ENCODE measurements around the gene PI4K2B.
"Not testable (repeated sequence)": the region's sequence is repeated elsewhere in the genome, so short reads cannot be mapped to it uniquely, and the experiment has no call there.

The PI4K2B gene

DNA sequence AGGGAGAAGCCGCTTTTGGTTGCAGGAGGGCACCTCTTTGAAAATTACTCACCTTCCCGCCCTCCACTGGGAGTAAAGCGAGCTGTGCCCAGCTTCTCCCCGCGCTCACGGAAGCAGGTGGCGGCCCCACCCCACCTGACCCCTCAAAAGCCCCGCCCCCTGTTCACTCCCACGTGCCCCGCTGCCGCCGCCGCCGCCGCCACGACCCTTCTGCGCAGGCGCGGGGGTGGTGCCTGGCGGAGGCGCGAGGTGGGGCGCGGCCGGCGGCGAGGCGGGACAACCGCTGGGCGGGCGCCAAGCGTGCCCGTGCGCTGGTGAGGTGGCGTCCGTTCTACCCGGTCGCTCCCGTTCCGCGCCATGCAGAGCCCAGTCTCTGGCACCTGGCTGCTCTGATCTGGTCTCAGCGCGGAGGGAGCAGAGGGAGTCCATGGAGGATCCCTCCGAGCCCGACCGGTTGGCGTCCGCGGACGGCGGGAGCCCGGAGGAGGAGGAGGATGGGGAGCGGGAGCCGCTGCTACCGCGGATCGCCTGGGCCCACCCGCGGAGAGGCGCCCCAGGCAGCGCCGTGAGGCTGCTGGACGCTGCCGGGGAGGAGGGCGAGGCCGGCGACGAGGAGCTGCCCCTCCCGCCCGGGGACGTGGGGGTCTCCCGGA lies at the start of gene PI4K2B:
Gene PI4K2B (plus strand): TSS at position 297 of the 653 bp plus-strand sequence. CDS start 131 bp downstream, at position 428.
- DNase-seq (ENCODE audit: low read depth) = peak; percentile 92

DNA sequence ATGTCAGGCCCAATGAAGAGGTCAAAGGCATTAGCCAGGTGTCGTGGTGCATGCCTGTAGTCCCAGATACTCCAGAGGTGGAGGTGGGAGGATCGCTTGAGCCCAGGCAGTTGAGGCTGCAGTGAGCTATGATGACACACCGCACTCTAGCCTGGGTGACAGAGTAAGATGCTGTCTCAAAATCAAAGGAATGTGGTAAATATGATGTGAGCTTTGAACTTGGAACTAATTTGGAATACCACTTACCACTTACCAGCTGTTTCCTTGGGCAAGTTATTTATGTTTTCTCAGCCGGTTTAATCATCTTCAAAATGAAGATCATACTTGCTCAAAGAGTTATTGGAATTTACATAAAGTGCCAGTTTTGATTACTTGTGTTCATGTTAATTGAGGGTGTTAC lies 49.8 kb upstream of the PI4K2B start:
- DNase-seq (ENCODE audit: low read depth) = no peak

DNA sequence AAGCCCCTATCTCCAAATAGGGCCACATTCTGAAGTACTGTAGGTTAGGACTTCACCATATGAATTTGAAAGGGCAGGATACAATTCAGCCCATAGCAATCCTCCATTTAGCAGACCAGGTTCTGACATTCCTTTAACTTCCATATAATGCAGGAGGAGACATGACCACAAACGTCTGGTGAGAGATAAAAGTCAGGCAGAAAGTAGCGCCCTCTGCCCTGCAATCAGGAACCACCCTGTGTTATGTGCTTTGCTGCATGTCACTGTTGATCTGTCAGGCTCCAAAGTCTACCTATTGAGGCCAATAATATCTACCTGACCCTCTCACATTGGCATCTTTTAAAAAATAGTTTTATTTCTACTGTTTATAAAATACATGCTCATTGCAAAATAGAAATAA lies 43.4 kb upstream of the PI4K2B start:
- no peak for DNase-seq (ENCODE audit: low read depth)

GRCh38 chr4:25198713-25199112 lies 35.1 kb upstream of the PI4K2B start:
- DNase-seq (ENCODE audit: low read depth) = no peak

DNA sequence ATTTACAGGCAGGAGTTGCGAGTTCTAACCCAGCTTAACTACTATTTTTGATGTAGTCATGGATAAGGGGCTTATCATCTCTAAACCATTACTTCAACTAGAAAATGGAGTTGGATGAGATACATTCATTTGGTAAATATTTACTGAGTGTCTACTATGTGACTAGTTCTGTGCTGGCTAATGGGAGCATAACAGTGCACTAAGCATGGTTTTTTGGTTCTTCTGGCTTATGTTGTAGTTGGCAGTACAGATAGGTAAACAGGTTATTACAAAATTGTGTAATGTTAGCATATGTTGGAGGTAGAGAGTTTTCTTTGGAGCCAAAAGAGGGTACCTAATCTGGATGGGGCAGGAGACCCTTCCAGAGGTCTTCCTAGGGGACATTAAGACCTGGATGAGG lies 25.8 kb upstream of the PI4K2B start:
- DNase-seq (ENCODE audit: low read depth) = no peak

DNA sequence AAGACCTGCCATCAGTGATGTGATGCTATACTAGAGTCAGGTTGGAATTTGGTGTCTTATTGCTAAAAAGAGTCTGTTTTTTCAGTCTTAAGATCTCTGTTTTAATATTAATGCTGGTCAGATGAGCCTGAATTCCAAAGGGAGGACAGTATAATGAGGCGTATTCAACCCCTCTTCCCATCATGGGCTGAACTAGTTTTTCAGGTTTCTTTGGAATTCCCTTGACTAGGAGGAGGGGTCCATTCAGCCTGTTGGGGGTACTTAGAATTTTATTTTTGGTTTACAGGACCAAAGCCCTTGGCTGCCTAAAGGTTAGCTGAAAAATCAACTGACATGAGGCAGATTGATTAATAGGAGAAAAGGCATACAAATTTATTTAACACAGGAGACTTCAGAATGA lies 24.1 kb upstream of the PI4K2B start:
- DNase-seq (ENCODE audit: low read depth) = no peak

- no peak for DNase-seq (ENCODE audit: low read depth)
These were observed 22.1 kb upstream of the PI4K2B start for GRCh38 chr4:25211721-25212120.

DNA sequence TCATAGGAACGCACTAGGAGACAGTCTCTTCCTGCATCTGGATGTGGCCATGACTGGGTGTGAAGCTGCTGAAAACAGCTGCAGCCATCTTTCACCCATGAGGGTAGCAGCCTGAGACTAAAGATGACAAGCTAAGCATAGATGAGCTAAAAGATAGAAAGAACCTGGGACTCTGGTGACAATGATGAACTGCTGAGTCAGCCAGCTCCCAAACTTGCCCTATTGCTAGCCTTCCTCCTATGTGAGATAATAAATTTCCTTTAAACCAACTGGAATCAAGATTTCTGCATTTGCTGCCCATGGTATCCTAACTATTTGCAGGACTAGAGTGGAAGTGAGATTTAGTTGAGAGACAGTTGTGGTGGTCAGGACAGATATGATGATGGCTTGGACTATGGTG lies 21.0 kb upstream of the PI4K2B start:
- DNase-seq (ENCODE audit: low read depth) = no peak

DNA sequence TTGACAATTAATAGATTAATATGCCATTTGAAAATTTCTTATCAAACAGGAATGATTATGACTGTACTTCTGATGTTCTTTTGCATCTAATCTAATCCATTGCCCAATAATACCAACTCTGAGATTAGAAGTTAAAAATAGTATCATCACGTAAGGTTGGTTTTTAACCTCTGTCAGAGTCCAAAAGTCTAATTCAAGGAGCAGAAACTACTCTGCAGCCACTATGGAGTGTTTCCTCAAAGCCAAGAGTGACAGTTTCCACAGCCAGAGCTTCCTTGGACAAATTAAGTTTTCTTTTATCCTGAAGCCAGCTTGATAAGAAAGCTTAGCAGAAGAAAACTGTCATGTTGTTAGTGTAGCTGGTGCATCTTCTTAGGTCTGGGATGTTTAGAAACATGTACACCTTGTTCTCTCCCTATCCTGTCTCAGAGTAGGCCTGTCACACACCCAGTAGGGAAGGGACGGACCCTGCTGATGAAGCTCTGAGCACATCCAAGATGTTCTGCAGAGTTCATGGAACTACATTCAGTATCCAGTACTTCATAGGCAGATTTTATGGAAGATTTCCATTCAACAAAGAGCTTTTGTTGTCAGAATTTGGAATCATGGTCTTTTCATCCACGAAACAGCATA lies 20.4 kb upstream of the PI4K2B start:
- no peak for DNase-seq (ENCODE audit: low read depth)

- DNase-seq (ENCODE audit: low read depth) = not testable (repeated sequence)
These were observed 19.1 kb upstream of the PI4K2B start for GRCh38 chr4:25214750-25215149.

DNA sequence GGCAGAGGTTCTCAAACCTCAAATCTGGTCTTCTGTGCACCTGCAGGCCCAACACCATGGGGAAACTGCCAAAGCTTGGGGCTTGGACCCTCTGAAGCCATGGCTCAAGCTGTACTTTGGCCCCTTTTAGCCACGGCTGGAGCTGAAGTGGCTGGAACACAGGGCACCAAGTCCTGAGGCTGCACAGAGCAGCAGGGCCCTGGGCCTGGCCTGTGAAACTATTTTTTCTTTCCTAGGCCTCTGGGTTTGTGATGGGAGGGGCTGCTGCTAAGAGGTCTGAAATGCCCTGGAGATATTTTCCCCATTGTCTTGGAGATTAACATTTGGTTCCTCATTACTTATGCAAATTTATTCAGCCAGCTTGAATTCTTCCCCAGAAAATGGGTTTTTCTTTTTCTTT lies 18.3 kb upstream of the PI4K2B start:
- no peak for DNase-seq (ENCODE audit: low read depth)

DNA sequence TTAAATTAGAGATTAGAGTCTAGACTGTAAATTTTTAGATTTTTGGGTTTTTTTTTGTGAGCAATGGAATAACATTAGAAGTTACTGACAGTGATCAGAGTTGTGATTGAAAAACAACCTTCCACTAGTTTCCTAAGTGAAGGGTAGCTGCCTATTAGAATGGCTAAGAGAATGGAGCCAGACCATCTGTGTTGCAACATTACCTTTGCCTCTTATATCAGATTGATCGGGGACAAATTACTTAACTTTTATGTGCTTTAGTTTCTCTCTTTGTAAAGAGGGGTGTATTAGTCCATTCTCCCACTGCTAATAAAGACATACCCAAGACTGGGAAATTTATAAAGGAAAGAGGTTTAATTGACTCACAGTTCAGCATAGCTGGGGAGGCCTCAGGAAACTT lies 12.5 kb upstream of the PI4K2B start:
- DNase-seq (ENCODE audit: low read depth) = no peak

GRCh38 chr4:25223802-25224375 lies 9.9 kb upstream of the PI4K2B start:
- no peak for DNase-seq (ENCODE audit: low read depth)

DNA sequence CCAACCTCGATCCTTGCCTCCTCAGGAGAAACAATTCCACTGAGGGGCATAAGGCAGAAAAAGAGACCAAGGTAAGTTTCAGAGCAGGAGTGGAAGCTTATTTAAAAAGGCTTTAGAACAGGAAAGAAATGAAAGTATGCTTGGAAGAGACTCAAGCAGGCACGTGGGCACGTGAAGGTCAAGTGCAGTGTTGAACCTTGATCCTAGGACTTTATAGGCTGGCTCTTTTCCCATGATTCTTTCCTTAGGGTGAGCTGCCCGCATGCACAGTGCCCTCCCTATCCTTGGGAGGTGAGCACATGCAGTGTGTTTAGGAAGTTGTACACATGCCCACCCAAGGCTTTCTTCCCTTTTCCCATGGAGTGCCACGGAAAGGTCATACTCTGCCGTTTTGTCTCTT lies 4.0 kb upstream of the PI4K2B start:
- DNase-seq (ENCODE audit: low read depth) = no peak

DNA sequence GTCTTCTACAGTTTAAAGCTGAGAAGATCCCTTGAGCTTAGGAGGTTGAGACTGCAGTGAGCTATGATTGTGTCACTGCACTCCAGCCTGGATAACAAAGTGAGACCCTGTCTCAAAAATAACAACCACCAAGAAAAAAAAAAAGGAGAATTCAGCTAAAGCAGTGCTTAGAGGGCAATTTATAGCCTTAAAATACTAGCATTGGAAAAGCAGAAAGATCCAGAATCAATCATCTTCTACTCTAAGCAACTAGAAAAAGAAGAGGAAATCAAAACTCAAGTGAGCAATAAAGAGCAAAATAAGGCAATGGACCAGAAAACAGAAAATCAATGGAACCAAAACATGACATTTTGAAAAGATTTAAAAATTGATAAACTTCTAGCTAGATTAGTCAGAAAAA lies 639 bp upstream of the PI4K2B start:
- no peak for DNase-seq (ENCODE audit: low read depth)

DNA sequence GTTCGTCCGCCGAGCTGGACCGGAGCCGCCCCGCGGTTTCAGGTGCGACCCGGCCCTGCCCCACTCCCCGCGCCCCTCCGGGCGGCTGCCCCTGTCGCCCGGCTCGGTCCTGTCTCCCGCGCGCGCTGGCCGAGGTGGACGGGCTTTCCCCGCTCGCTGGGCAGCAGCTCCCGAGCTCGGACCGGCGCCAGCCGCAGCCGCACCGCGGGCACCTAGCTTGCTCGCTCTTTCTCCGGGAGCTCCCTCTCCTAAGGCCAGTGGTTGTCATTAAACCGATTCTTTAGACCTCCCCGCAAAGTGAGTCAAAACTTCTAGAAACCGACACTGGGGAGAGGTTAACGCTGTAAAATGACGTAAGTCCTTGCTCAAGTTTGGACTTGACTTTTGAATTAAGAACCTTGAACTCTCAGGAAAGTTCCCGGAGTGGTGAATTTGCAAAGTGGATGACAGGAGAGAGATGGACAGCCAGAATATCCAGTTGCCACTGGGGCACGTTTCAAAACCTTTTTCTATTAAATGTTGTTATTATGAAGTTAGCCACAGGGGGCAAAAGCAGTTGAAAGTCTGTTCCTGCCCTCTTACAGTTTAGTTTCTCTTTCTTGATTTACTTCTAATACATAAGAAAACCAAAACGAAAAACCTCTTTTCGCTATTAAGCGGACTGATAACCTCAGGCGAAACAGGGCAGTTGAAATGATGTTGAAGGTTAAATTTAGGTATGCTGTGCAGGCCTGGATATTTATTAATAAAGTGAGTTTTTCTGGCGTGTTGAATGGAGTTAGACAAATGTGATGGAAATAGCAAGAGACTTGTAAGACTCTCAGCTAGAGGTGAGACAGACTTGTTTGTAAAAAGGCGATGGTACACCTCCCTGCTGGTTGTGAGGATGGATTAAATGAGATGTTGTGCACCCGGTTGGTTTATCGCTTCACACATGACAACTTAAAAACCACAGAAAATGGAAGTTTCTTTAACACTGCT lies 847 bp downstream of the PI4K2B start:
- no peak for DNase-seq (ENCODE audit: low read depth)

DNA sequence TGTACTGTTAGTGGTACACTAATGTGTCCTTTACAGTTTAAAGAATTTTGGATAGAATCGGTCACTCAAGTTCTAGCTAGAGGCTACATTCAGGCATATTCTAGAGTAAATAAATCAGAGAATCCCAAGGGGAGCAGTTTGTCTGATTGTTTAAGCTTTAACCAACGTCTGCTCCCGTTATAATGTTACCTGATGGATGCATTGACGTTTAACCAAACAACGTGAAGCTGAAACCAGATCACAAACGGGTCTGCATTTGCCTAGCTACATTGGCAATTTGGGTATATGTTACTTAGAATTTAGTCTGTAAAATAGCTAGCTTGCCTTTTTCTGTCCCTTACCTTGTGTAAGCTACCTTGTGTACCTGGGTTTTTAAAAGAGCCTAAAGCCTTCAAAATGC lies 1.6 kb downstream of the PI4K2B start:
- DNase-seq (ENCODE audit: low read depth) = no peak

DNA sequence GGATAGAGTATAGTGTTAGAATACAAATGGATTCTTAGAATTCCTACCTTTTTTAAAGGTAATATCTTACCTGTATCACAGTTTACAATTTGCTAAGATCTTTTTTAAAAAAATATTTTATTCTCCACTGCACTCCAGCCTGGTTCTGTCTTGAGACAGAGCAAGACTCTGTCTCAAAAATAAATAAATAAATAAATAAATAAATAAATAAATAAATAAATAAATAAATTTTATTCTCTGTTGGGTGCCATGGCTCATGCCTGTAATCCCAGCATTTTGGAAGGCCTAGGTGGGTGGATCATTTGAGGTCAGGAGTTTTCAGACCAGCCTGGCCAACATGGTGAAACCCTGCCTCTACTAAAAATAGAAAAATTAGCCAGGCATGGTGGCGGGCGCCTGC lies 2.2 kb downstream of the PI4K2B start:
- DNase-seq (ENCODE audit: low read depth) = not testable (repeated sequence)

- DNase-seq (ENCODE audit: low read depth) = no peak
These were observed 3.1 kb downstream of the PI4K2B start for GRCh38 chr4:25236971-25237370.

GRCh38 chr4:25238052-25238451 lies 4.2 kb downstream of the PI4K2B start:
- no peak for DNase-seq (ENCODE audit: low read depth)

DNA sequence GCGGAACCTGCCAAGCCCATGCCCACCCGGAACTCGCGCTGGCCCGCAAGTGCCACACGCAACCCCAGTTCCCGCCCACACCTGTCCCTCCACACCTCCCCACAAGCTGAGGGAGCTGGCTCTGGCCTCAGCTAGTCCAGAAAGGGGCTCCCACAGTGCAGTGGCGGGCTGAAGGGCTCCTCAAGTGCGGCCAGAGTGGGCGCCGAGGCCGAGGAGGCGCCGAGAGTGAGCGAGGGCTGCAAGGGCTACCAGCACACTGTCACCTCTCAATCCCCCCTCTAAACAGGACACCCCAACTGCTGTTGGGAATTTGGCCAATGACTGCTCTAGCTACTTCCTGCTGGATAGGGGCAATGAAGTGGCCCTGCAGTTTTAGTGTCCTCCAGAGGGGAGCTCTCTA lies 5.7 kb downstream of the PI4K2B start:
- DNase-seq (ENCODE audit: low read depth) = not testable (repeated sequence)

GRCh38 chr4:25240754-25241210 lies 6.9 kb downstream of the PI4K2B start:
- DNase-seq (ENCODE audit: low read depth) = not testable (repeated sequence)
